SH-SY5Y (cell line): Measurements from ENCODE around the gene NXPE3.

ENCODE experiments used
- GATA2 ChIP-seq: IDR thresholded peaks from 2 replicates; pipeline ENCODE4 v1.6.1; 2011; ENCODE audit warnings: mild to moderate bottlenecking, low read depth, low read length
- GATA3 ChIP-seq: IDR thresholded peaks from 2 replicates; pipeline ENCODE4 v1.6.1; 2011; ENCODE audit warnings: low read depth, mild to moderate bottlenecking, low read length, moderate library complexity

DNA sequence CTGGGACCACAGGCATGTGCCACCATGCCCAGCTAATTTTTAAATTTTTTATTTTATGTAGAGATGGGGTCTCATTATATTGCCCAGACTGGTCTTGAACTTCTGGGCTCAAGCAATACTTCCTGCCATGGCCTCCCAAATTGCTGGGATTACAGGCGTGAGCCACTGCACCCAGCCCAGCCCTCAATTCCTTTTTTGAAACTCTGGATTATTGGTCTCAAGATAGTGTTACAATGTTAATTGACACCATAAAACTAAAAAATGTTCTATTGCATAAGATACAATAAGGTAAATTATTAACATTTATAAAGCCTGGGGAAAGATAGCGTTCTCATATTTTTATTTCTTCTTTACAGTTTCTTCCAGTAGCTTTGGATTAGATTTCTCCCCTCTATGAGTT lies 66.4 kb downstream of the NXPE3 start:
- no peak for TF ChIP-seq GATA2
- TF ChIP-seq GATA3 = no peak
